HepG2 (cell line): ENCODE measurements around the gene TNP2. TPM values are rescaled to one million over a fixed set of nuclear protein-coding genes. Genes with fewer than 3 reads are reported as not detected.

Experiments used
- AKAP8 ChIP-seq: sonication (generic); formaldehyde crosslinking; IDR thresholded peaks from 2 replicates; pipeline ENCODE4 v1.5.1; 2020; ENCODE audit warnings: mild to moderate bottlenecking, missing genetic modification reagents
- ARNTL ChIP-seq: sonication (generic); formaldehyde crosslinking; IDR thresholded peaks from 2 replicates; pipeline ENCODE4 v1.4.0; 2020; ENCODE audit warnings: mild to moderate bottlenecking, missing genetic modification reagents
- CENPT ChIP-seq: sonication (generic); formaldehyde crosslinking; IDR thresholded peaks from 2 replicates; pipeline ENCODE4 v1.8.0; 2022; ENCODE audit warnings: low read depth, mild to moderate bottlenecking, moderate library complexity, missing genetic modification reagents
- FOSL2 ChIP-seq: sonication (generic); formaldehyde crosslinking; IDR thresholded peaks from 2 replicates; pipeline ENCODE4 v1.4.0; 2020; ENCODE audit warnings: missing genetic modification reagents
- FOXP1 ChIP-seq, 2 experiments: fragments of 450-650 bp in 1 of 2; IDR thresholded peaks; 2 replicates each; pipeline ENCODE4 v1.6.1; 2017 to 2018; ENCODE audit warnings: antibody characterized with exemption in 1 of 2
- HDAC6 ChIP-seq: fragments of 200-600 bp; sonication (generic); IDR thresholded peaks from 2 replicates; pipeline ENCODE4 v1.7.0; 2017; ENCODE audit warnings: mild to moderate bottlenecking, antibody characterized with exemption, low read length, low read depth
- HNRNPK ChIP-seq: fragments of 200-400 bp; formaldehyde crosslinking; IDR thresholded peaks from 2 replicates; pipeline ENCODE4 v1.6.1; 2018; ENCODE audit warnings: low read length, low read depth, moderate library complexity, mild to moderate bottlenecking; ENCODE audit not compliant: poor library complexity, severe bottlenecking
- KAT8 ChIP-seq: IDR thresholded peaks from 2 replicates; pipeline ENCODE4 v1.6.1; 2016; ENCODE audit warnings: missing genetic modification reagents, missing compliant biosample characterization
- MLLT10 ChIP-seq: sonication (generic); formaldehyde crosslinking; IDR thresholded peaks from 2 replicates; pipeline ENCODE4 v1.4.0; 2020; ENCODE audit warnings: missing genetic modification reagents
- PAX8 ChIP-seq: sonication (generic); formaldehyde crosslinking; IDR thresholded peaks from 2 replicates; pipeline ENCODE4 v1.8.0; 2022; ENCODE audit warnings: mild to moderate bottlenecking, missing genetic modification reagents, borderline replicate concordance
- PPARG ChIP-seq: conservative IDR thresholded peaks from 2 replicates; pipeline ENCODE4 v1.6.1; 2016; ENCODE audit warnings: missing biosample characterization, missing genetic modification reagents
- RXRA ChIP-seq: sonication (generic); formaldehyde crosslinking; IDR thresholded peaks from 2 replicates; pipeline ENCODE4 v1.5.1; 2020; ENCODE audit warnings: missing genetic modification reagents
- SATB2 ChIP-seq: sonication (generic); formaldehyde crosslinking; IDR thresholded peaks from 2 replicates; pipeline ENCODE4 v1.5.0; 2020; ENCODE audit warnings: missing genetic modification reagents
- TAF1 ChIP-seq: sonication (generic); formaldehyde crosslinking; IDR thresholded peaks from 2 replicates; pipeline ENCODE4 v1.4.0; 2020; ENCODE audit warnings: missing genetic modification reagents
- TRAFD1 ChIP-seq: sonication (generic); formaldehyde crosslinking; IDR thresholded peaks from 2 replicates; pipeline ENCODE4 v1.5.1; 2020; ENCODE audit warnings: missing genetic modification reagents, mild to moderate bottlenecking, borderline replicate concordance
- ZNF256 ChIP-seq: sonication (generic); formaldehyde crosslinking; conservative IDR thresholded peaks from 2 replicates; pipeline ENCODE4 v1.4.0; 2020; ENCODE audit warnings: missing genetic modification reagents
- ZNF280D ChIP-seq: sonication (generic); formaldehyde crosslinking; IDR thresholded peaks from 2 replicates; pipeline ENCODE4 v1.5.1; 2020; ENCODE audit warnings: mild to moderate bottlenecking, missing genetic modification reagents
- ZNF333 ChIP-seq: sonication (generic); formaldehyde crosslinking; IDR thresholded peaks from 2 replicates; pipeline ENCODE4 v1.4.0; 2020; ENCODE audit warnings: mild to moderate bottlenecking, missing genetic modification reagents, borderline replicate concordance
- ZNF33A ChIP-seq: sonication (generic); formaldehyde crosslinking; IDR thresholded peaks from 2 replicates; pipeline ENCODE4 v1.5.1; 2020; ENCODE audit warnings: missing genetic modification reagents, mild to moderate bottlenecking, moderate library complexity, borderline replicate concordance
- ZNF362 ChIP-seq: sonication (generic); formaldehyde crosslinking; IDR thresholded peaks from 2 replicates; pipeline ENCODE4 v1.4.0; 2020; ENCODE audit warnings: missing genetic modification reagents, mild to moderate bottlenecking, borderline replicate concordance
- ZNF556 ChIP-seq: sonication (generic); formaldehyde crosslinking; IDR thresholded peaks from 2 replicates; pipeline ENCODE4 v1.4.0; 2020; ENCODE audit warnings: mild to moderate bottlenecking, missing genetic modification reagents, borderline replicate concordance
- ZNF75D ChIP-seq: sonication (generic); formaldehyde crosslinking; IDR thresholded peaks from 2 replicates; pipeline ENCODE4 v1.8.1; 2023; ENCODE audit warnings: missing genetic modification reagents, mild to moderate bottlenecking, borderline replicate concordance
- ZNF761 ChIP-seq: sonication (generic); formaldehyde crosslinking; conservative IDR thresholded peaks from 2 replicates; pipeline ENCODE4 v1.4.0; 2020; ENCODE audit warnings: mild to moderate bottlenecking, missing genetic modification reagents
- ZNF782 ChIP-seq: sonication (generic); formaldehyde crosslinking; IDR thresholded peaks from 2 replicates; pipeline ENCODE4 v1.4.0; 2020; ENCODE audit warnings: missing genetic modification reagents, mild to moderate bottlenecking, borderline replicate concordance
- ZNF816 ChIP-seq: sonication (generic); formaldehyde crosslinking; IDR thresholded peaks from 2 replicates; pipeline ENCODE4 v1.8.0; 2022; ENCODE audit warnings: missing genetic modification reagents, mild to moderate bottlenecking, borderline replicate concordance
- polyA plus RNA-seq, 8 experiments: library from polyadenylated mRNA; depleted of rRNA in 3 of 8; stranded (reverse) in 7 of 8; unstranded in 1 of 8; fragments of >200 nt; fragmentation: Illumina TruSeq in 4 of 8; extraction: Trizol in 4 of 8; gene quantifications; 2 replicates each; pipeline versions ENCODE4 v1.2.1 to v1.2.3, GENCODE V29; 2011 to 2016; ENCODE audit warnings: low read depth in 4 of 8, missing spikeins in 1 of 8, mixed read lengths in 1 of 8; ENCODE audit not compliant: insufficient read depth in 1 of 8
- total RNA-seq, 5 experiments: library from RNA; depleted of rRNA; stranded (reverse); fragments of >200 nt; fragmentation: Illumina TruSeq; extraction: Trizol; gene quantifications; 2 replicates each; pipeline ENCODE4 v1.2.3, GENCODE V29; 2016; ENCODE audit warnings: low read depth in 1 of 5

Gene TNP2
- total and polyA plus RNA-seq, 2 of the 13 experiments (the other 11 are each of a cell fraction or from before 2014, with no cell fraction given): not detected

- TF ChIP-seq AKAP8 (CRISPR knock-in tag): no peak
- TF ChIP-seq ZNF33A: no peak
- no peak for TF ChIP-seq TAF1
- peak; percentile 71; the same call in 1 of the 2 replicates for TF ChIP-seq ZNF280D (CRISPR knock-in tag)
- no peak; the same call in 1 of the 2 replicates for TF ChIP-seq ZNF556 (CRISPR knock-in tag)
- TF ChIP-seq ZNF362: no peak
- TF ChIP-seq HDAC6: no peak
- no peak for TF ChIP-seq MLLT10 (CRISPR knock-in tag)
- no peak for TF ChIP-seq FOXP1 (IDR thresholded peaks at IDR 0.05)
- TF ChIP-seq FOXP1 (CRISPR knock-in tag; IDR thresholded peaks at IDR 0.05): peak; percentile 83
- TF ChIP-seq SATB2: no peak
- peak; percentile 82 for TF ChIP-seq PPARG (CRISPR knock-in tag)
- 0 out of 2 replicates have a peak, but pooled peaks have one; percentile 1 for TF ChIP-seq ZNF761 (CRISPR knock-in tag)
- no peak for TF ChIP-seq ZNF782 (CRISPR knock-in tag)
- TF ChIP-seq KAT8: peak; percentile 86
- TF ChIP-seq ZNF75D (CRISPR knock-in tag): no peak
- no peak for TF ChIP-seq PAX8 (CRISPR knock-in tag)
- TF ChIP-seq ZNF816: no peak
- TF ChIP-seq ARNTL (CRISPR knock-in tag): no peak; the same call in 1 of the 2 replicates
- TF ChIP-seq FOSL2 (CRISPR knock-in tag): peak; percentile 83
- no peak for TF ChIP-seq HNRNPK
- no peak; the same call in 1 of the 2 replicates for TF ChIP-seq RXRA
- TF ChIP-seq CENPT (CRISPR knock-in tag): no peak
- 0 out of 2 replicates have a peak, but pooled peaks have one; percentile 28 for TF ChIP-seq ZNF256
- TF ChIP-seq ZNF333 (CRISPR knock-in tag): 0 out of 2 replicates have a peak, but pooled peaks have one; percentile 15
- no peak for TF ChIP-seq TRAFD1
These were observed 38.0 kb upstream of the TNP2 start (continued) for GRCh38 chr16:11306997-11307638.
